Mesendoderm (in vitro differentiated cells): ENCODE data around the gene SMIM29.
A peak's percentile ranks its signal among the peaks of the same experiment; 100 is the strongest.
"Not testable (repeated sequence)": the region's sequence is repeated elsewhere in the genome, so short reads cannot be mapped to it uniquely, and the experiment has no call there.

Experiments
- DNase-seq: peaks from one replicate; pipeline ENCODE4 v3.0.0; 2013
- H2AK5ac ChIP-seq: 2 replicates; pipeline ENCODE4 v1.6.1; 2013; ENCODE audit warnings: low read length, inconsistent platforms
- H2BK120ac ChIP-seq: 2 replicates; pipeline ENCODE4 v1.6.1; 2013; ENCODE audit warnings: low read depth, mild to moderate bottlenecking, low read length, moderate library complexity, mixed read lengths
- H2BK15ac ChIP-seq: replicated peaks from 2 replicates; pipeline ENCODE4 v1.6.1; 2013; ENCODE audit warnings: low read depth, mild to moderate bottlenecking, moderate library complexity
- H2BK5ac ChIP-seq: 2 replicates; pipeline ENCODE4 v1.6.1; 2013; ENCODE audit warnings: low read length, inconsistent platforms
- H3K18ac ChIP-seq: 2 replicates; pipeline ENCODE4 v1.6.1; 2013; ENCODE audit warnings: mild to moderate bottlenecking, low read length, mixed read lengths
- H3K23ac ChIP-seq: one replicate; pipeline ENCODE4 v1.6.1; 2013; ENCODE audit warnings: low read length
- H3K27ac ChIP-seq: 2 replicates; pipeline ENCODE4 v1.5.1; 2013; ENCODE audit warnings: low read depth, mild to moderate bottlenecking, inconsistent platforms, low read length, moderate library complexity
- H3K27me3 ChIP-seq: 2 replicates; pipeline ENCODE4 v1.6.1; 2013; ENCODE audit warnings: low read length, control low read depth, mild to moderate bottlenecking, inconsistent platforms; ENCODE audit not compliant: insufficient read depth, poor library complexity
- H3K36me3 ChIP-seq: 2 replicates; pipeline ENCODE4 v1.6.1; 2013; ENCODE audit warnings: low read length, inconsistent platforms; ENCODE audit not compliant: control insufficient read depth, insufficient read depth
- H3K4ac ChIP-seq: one replicate; pipeline ENCODE4 v1.6.1; 2013; ENCODE audit warnings: low read depth, mild to moderate bottlenecking, low read length, moderate library complexity
- H3K4me1 ChIP-seq: 2 replicates; pipeline ENCODE4 v1.6.1; 2013; ENCODE audit warnings: low read depth, low read length, inconsistent platforms; ENCODE audit not compliant: control insufficient read depth
- H3K4me2 ChIP-seq: 2 replicates; pipeline ENCODE4 v1.6.1; 2013; ENCODE audit warnings: low read length
- H3K4me3 ChIP-seq: 2 replicates; pipeline ENCODE4 v1.5.1; 2013; ENCODE audit warnings: mild to moderate bottlenecking, low read length
- H3K56ac ChIP-seq: one replicate; pipeline ENCODE4 v1.6.1; 2013; ENCODE audit warnings: low read length
- H3K79me1 ChIP-seq: 2 replicates; pipeline ENCODE4 v1.6.1; 2013; ENCODE audit warnings: low read length, inconsistent platforms
- H3K79me2 ChIP-seq: 2 replicates; pipeline ENCODE4 v1.6.1; 2013; ENCODE audit warnings: mild to moderate bottlenecking, low read length; ENCODE audit not compliant: control insufficient read depth, insufficient read depth
- H3K9ac ChIP-seq: 2 replicates; pipeline ENCODE4 v1.6.1; 2013; ENCODE audit warnings: low read length, inconsistent platforms
- H4K5ac ChIP-seq: one replicate; pipeline ENCODE4 v1.6.1; 2013; ENCODE audit warnings: low read length
- H4K8ac ChIP-seq: one replicate; pipeline ENCODE4 v1.6.1; 2013; ENCODE audit warnings: low read depth, mild to moderate bottlenecking, control low read depth, low read length, moderate library complexity
- WGBS: extraction: QIAGEN DNeasy Blood & Tissue Kit; methylation state at CpG from one replicate; pipeline ENCODE4 v1.1.7; 2013; ENCODE audit warnings: low lambda C conversion rate, missing lambda C conversion rate; ENCODE audit not compliant: insufficient coverage; ENCODE audit errors: extremely low coverage; 5-methylcytosine and 5-hydroxymethylcytosine counted together

The SMIM29 gene

DNA sequence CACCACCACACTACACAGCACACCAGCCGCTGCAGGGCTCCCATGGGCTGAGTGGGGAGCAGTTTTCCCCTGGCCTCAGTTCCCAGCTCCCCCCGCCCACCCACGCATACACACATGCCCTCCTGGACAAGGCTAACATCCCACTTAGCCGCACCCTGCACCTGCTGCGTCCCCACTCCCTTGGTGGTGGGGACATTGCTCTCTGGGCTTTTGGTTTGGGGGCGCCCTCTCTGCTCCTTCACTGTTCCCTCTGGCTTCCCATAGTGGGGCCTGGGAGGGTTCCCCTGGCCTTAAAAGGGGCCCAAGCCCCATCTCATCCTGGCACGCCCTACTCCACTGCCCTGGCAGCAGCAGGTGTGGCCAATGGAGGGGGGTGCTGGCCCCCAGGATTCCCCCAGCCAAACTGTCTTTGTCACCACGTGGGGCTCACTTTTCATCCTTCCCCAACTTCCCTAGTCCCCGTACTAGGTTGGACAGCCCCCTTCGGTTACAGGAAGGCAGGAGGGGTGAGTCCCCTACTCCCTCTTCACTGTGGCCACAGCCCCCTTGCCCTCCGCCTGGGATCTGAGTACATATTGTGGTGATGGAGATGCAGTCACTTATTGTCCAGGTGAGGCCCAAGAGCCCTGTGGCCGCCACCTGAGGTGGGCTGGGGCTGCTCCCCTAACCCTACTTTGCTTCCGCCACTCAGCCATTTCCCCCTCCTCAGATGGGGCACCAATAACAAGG, 3.6 kb downstream of the SMIM29 start:
- not testable (repeated sequence) for DNase-seq

DNA sequence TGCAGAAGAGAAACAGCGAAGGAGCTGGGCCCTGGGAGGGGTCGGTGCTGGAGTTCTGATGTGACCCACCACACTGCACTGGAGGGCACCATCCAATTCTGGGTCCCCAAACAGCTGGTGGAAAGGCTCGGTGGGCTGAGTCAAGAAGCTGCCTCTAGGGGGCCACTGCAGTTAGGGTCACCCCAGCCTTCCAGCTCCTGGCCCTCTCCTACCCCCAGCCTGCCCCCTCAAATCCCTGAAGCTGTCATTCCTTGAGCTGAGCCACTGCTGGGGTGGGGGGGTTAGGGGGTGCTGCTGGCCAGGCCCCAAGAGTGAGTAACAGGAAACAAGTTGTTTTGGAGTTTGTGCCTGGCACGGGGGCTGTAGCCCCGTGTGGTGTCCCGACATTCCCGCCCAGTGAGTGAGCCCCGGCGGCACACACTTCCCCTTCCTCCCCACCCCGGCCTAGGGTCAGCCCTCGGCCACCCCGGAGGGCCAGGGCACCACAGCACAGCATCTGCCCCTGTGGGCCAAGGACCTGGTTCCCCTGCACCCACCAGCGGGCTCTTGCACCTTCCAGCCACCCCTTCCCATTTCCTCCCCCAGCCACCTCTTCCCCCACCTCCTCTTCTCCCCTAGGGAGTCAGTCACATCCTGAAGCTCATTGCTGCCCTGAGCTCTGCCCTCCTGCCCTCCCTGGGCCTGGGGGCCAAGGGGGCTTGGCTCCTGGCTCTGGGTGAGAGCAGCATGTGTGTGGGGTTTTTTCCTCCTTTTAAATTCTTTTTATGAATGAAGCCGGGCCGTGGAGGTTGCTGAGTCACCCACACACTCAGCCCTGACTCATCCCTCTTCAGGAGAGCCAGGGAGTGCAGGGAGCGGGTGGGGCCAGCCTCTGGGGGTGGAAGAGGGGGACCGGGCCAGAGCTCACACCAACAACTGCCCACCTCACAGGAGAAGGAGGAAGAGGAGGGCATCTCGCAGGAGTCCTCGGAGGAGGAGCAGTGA, 4.6 kb downstream of the SMIM29 start:
- H3K27ac ChIP-seq, result peak overlapping the region; percentile 45
- H4K8ac ChIP-seq, result no peak overlapping the region
- WGBS, result no CpG with 5 or more reads among the region's 19 CpGs
- H2AK5ac ChIP-seq, result no peak overlapping the region
- H3K4ac ChIP-seq, result no peak overlapping the region
- H3K9ac ChIP-seq, result no peak overlapping the region
- DNase-seq, result peak; percentile 86
- H3K4me3 ChIP-seq, result no peak overlapping the region
- no peak overlapping the region for H4K5ac ChIP-seq
- H3K4me2 ChIP-seq, result no peak overlapping the region
- no peak overlapping the region for H3K23ac ChIP-seq
- H3K36me3 ChIP-seq, result peaks cover 30% of the 10 kb centered on the region
- no peak overlapping the region for H3K18ac ChIP-seq
- no peak overlapping the region for H2BK5ac ChIP-seq
- no peaks in the 10 kb centered on the region for H3K27me3 ChIP-seq
- peak overlapping the region; percentile 7 for H3K56ac ChIP-seq
- H3K79me2 ChIP-seq, result peaks cover 32% of the 10 kb centered on the region
- H3K4me1 ChIP-seq, result peaks cover 10% of the 10 kb centered on the region
- peaks cover 19% of the 10 kb centered on the region for H3K79me1 ChIP-seq
- H2BK15ac ChIP-seq, result no peak overlapping the region
- H2BK120ac ChIP-seq, result no peak overlapping the region

More for the DNA sequence above, 3.6 kb downstream of the SMIM29 start:
- not testable (repeated sequence) for H3K9ac ChIP-seq, H2BK15ac ChIP-seq, H2AK5ac ChIP-seq, H4K5ac ChIP-seq, H2BK120ac ChIP-seq, H3K4ac ChIP-seq, H3K18ac ChIP-seq, H3K27ac ChIP-seq, H3K4me1 ChIP-seq, H3K23ac ChIP-seq, H3K27me3 ChIP-seq, H3K4me3 ChIP-seq, H4K8ac ChIP-seq, H2BK5ac ChIP-seq, H3K56ac ChIP-seq, H3K4me2 ChIP-seq
- no CpG with 5 or more reads among the region's 13 CpGs for WGBS
- H3K36me3 ChIP-seq, result peaks cover 30% of the 10 kb centered on the region
- H3K79me1 ChIP-seq, result peaks cover 18% of the 10 kb centered on the region
- peaks cover 22% of the 10 kb centered on the region for H3K79me2 ChIP-seq

DNA sequence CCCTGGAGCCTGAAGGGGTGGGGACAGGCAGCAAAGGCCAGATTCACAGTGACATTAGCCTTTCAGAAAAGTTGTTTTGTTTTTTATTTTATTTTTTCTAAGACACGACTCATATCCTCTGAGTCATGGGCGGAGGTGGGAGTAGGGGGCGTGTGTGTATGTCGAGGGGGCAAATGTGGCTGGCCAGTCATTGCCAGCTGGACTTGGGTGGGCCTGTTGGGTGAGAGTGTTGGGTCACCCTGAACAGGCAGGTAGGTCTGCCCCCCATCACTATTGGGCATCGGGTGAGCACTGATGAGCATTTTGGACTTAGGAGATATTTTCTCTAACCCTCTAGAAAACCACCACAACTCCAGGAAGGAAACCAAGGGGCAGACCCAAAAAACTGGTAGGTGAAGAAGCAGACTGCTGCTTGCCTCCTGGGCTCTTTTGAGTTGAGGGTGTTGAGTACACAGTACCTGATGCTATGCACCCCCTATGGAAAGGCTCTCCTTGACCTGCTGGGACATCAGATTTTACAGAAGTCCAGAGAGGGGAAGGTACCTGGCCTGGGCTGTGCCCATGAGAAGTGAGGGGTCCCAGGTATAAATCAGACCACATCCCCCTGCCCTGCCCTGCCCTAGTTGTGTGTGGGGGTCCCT, 5.6 kb downstream of the SMIM29 start:
- H2AK5ac ChIP-seq, result no peak overlapping the region
- H3K23ac ChIP-seq, result no peak overlapping the region
- no peak overlapping the region for H4K5ac ChIP-seq
- no peak for DNase-seq
- H3K9ac ChIP-seq, result no peak overlapping the region
- peaks cover 19% of the 10 kb centered on the region for H3K79me1 ChIP-seq
- no peak overlapping the region for H2BK15ac ChIP-seq
- peaks cover 42% of the 10 kb centered on the region for H3K79me2 ChIP-seq
- H3K18ac ChIP-seq, result no peak overlapping the region
- H3K4ac ChIP-seq, result no peak overlapping the region
- no peak overlapping the region for H4K8ac ChIP-seq
- peaks cover 30% of the 10 kb centered on the region for H3K36me3 ChIP-seq
- no peaks in the 10 kb centered on the region for H3K27me3 ChIP-seq
- no peak overlapping the region for H3K4me2 ChIP-seq
- WGBS, result no CpG with 5 or more reads among the region's 5 CpGs
- no peak overlapping the region for H2BK5ac ChIP-seq
- H3K27ac ChIP-seq, result no peak overlapping the region
- H3K4me3 ChIP-seq, result no peak overlapping the region
- no peak overlapping the region for H2BK120ac ChIP-seq
- no peak overlapping the region for H3K56ac ChIP-seq
- peaks cover 9% of the 10 kb centered on the region for H3K4me1 ChIP-seq

DNA sequence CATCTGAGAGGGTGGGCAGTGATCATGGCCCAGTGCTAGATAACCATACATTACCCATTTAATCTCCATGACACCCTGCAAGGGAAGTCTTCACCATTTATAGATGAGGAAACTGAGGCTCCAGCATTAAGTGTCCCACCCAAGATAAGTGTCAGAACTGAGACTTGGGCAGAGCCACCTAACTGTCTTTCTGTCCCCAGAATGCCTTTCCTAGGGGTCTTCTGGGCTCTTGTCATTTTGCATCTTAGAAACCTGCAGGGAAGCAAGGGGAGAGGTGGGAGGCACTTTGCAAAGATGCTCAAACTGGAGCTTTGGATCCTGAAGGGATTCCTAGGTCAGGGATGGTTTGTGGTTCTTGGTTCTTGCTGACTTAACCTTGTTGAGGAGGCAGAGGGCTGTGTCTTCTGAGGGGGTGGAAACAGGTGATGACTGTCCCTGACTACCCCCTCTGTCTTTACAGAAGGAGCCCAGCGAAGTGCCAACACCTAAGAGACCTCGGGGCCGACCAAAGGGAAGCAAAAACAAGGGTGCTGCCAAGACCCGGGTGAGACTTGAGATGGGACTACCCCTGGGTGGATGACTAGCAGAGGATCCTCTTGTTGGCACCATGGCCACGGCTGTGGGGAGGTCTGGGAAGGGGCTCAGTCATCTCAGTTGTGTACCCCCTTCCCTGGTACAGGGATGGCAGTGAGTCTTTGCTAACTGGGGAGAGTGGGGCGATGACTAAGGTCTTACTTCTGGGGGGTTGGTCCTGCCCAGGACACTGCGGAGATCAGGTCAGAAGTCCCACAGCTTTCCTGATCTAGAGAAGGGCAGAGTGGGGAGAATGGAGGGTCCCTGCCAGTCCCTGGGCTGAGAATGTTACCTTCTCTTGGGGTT, 6.3 kb downstream of the SMIM29 start:
- H4K5ac ChIP-seq, result no peak overlapping the region
- H3K79me1 ChIP-seq, result peaks cover 19% of the 10 kb centered on the region
- WGBS, result no CpG with 5 or more reads among the region's 7 CpGs
- peaks cover 49% of the 10 kb centered on the region for H3K79me2 ChIP-seq
- no peak overlapping the region for H3K23ac ChIP-seq
- H4K8ac ChIP-seq, result no peak overlapping the region
- H3K27ac ChIP-seq, result no peak overlapping the region
- no peak overlapping the region for H3K4ac ChIP-seq
- H2BK120ac ChIP-seq, result no peak overlapping the region
- DNase-seq, result no peak
- peaks cover 8% of the 10 kb centered on the region for H3K4me1 ChIP-seq
- H2BK5ac ChIP-seq, result no peak overlapping the region
- no peak overlapping the region for H3K18ac ChIP-seq
- H3K4me3 ChIP-seq, result no peak overlapping the region
- no peaks in the 10 kb centered on the region for H3K27me3 ChIP-seq
- peaks cover 30% of the 10 kb centered on the region for H3K36me3 ChIP-seq
- H2AK5ac ChIP-seq, result no peak overlapping the region
- H3K9ac ChIP-seq, result no peak overlapping the region
- no peak overlapping the region for H3K56ac ChIP-seq
- no peak overlapping the region for H3K4me2 ChIP-seq
- no peak overlapping the region for H2BK15ac ChIP-seq
